Mesothelial cell of epicardium (in vitro differentiated cells): Measurements from ENCODE around the gene OR52N1. TPM values are rescaled to one million over a fixed set of nuclear protein-coding genes. Genes with fewer than 3 reads are reported as not detected.

Experiments used
- DNase-seq, 2 experiments: peaks; one replicate each; pipeline ENCODE4 v3.0.0; 2021; ENCODE audit warnings: low spot score in 2 of 2; ENCODE audit not compliant: unreplicated experiment in 2 of 2
- H3K27ac Mint-ChIP-seq: 2 replicates; pipeline ENCODE4 v1.8.0; 2021; ENCODE audit warnings: mixed read lengths
- H3K27me3 Mint-ChIP-seq: 2 replicates; pipeline ENCODE4 v1.8.0; 2021; ENCODE audit warnings: low read depth, mixed read lengths
- H3K36me3 Mint-ChIP-seq: 2 replicates; pipeline ENCODE4 v1.8.0; 2021; ENCODE audit warnings: mixed read lengths
- H3K4me1 Mint-ChIP-seq: 2 replicates; pipeline ENCODE4 v1.8.0; 2021; ENCODE audit warnings: mixed read lengths
- H3K4me3 Mint-ChIP-seq: 2 replicates; pipeline ENCODE4 v1.8.0; 2021; ENCODE audit warnings: mild to moderate bottlenecking, moderate library complexity, mixed read lengths
- H3K9me3 Mint-ChIP-seq: 2 replicates; pipeline ENCODE4 v1.8.0; 2021; ENCODE audit warnings: mixed read lengths
- CTCF ChIP-seq: fragments of 200-600 bp; sonication (generic); IDR thresholded peaks from one replicate; pipeline ENCODE4 v1.5.0; 2021; ENCODE audit warnings: antibody characterized with exemption; ENCODE audit not compliant: unreplicated experiment
- total RNA-seq: library from RNA; stranded (reverse); gene quantifications from 3 replicates; pipeline ENCODE4 v1.2.1, GENCODE V29; 2021

The OR52N1 gene
- not detected in 3 replicates for total RNA-seq

- no peak within 1 kb of the TSS for H3K27ac Mint-ChIP-seq
- H3K4me1 Mint-ChIP-seq: no peaks in the 10 kb centered on the region
- no peak within 1 kb of the TSS for H3K4me3 Mint-ChIP-seq
- no peaks in the 10 kb centered on the region for H3K36me3 Mint-ChIP-seq
- peaks cover 4% of the 10 kb centered on the region for H3K27me3 Mint-ChIP-seq
- DNase-seq: no peak
- peaks cover 5% of the 10 kb centered on the region for H3K9me3 Mint-ChIP-seq
- TF ChIP-seq CTCF: no peak
Observed at GRCh38 chr11:5791165-5791564, at the start of gene OR52N1. Gene OR52N1 (minus strand): TSS chr11:5791265. CDS start chr11:5788816, 2,449 bp downstream.

GRCh38 chr11:5837695-5838094 lies 46.6 kb upstream of the OR52N1 start:
- Mint-ChIP-seq H3K27me3 (no peaks in the 10 kb centered on the region), H3K27ac (no peak overlapping the region), H3K9me3 (peaks cover 16% of the 10 kb centered on the region), H3K4me3 (no peak overlapping the region), H3K36me3 (no peaks in the 10 kb centered on the region), H3K4me1 (no peaks in the 10 kb centered on the region)
- no peak for TF ChIP-seq CTCF
- no peak for DNase-seq

GRCh38 chr11:5833446-5833845 lies 42.4 kb upstream of the OR52N1 start:
- peaks cover 14% of the 10 kb centered on the region for H3K9me3 Mint-ChIP-seq
- DNase-seq: no peak
- H3K36me3 Mint-ChIP-seq: no peaks in the 10 kb centered on the region
- no peaks in the 10 kb centered on the region for H3K27me3 Mint-ChIP-seq
- H3K27ac Mint-ChIP-seq: no peak overlapping the region
- no peak for TF ChIP-seq CTCF
- H3K4me3 Mint-ChIP-seq: no peak overlapping the region
- no peaks in the 10 kb centered on the region for H3K4me1 Mint-ChIP-seq

GRCh38 chr11:5831196-5831829 lies 40.2 kb upstream of the OR52N1 start:
- H3K27me3 Mint-ChIP-seq: no peaks in the 10 kb centered on the region
- no peaks in the 10 kb centered on the region for H3K4me1 Mint-ChIP-seq
- H3K27ac Mint-ChIP-seq: peak overlapping the region; percentile 69
- H3K4me3 Mint-ChIP-seq: no peak overlapping the region
- TF ChIP-seq CTCF: no peak
- H3K36me3 Mint-ChIP-seq: no peaks in the 10 kb centered on the region
- no peak for DNase-seq
- peaks cover 4% of the 10 kb centered on the region for H3K9me3 Mint-ChIP-seq

- H3K4me1 Mint-ChIP-seq: no peaks in the 10 kb centered on the region
- peaks cover 5% of the 10 kb centered on the region for H3K27me3 Mint-ChIP-seq
- no peak overlapping the region for H3K4me3 Mint-ChIP-seq
Observed at GRCh38 chr11:5818245-5818886, 27.3 kb upstream of the OR52N1 start.

More at GRCh38 chr11:5818245-5818886, 27.3 kb upstream of the OR52N1 start:
- Mint-ChIP-seq H3K27ac (no peak overlapping the region), H3K9me3 (no peaks in the 10 kb centered on the region), H3K36me3 (no peaks in the 10 kb centered on the region)
- no peak for TF ChIP-seq CTCF
- DNase-seq: no peak
